ENCODE measurements around the gene CDH13. TPM values are rescaled to one million over a fixed set of nuclear protein-coding genes. Genes with fewer than 3 reads are reported as not detected.

The CDH13 gene
- total RNA-seq, 1 experiment from 2014 or later, result 34.5 TPM

GRCh38 chr16:82634955-82635610, 8.3 kb downstream of the CDH13 start:
- H3K27me3 ChIP-seq, result no peaks in the 10 kb centered on the region
- no peaks in the 10 kb centered on the region for H3K9me3 ChIP-seq (replicated peaks)
- no peak for DNase-seq
- no peaks in the 10 kb centered on the region; the same call in 1 of the 2 replicates for H3K36me3 ChIP-seq
- no peak overlapping the region for H3K4me3 ChIP-seq
- H3K27ac ChIP-seq, result peak overlapping the region; percentile 98
- H3K4me1 ChIP-seq, result peaks cover 31% of the 10 kb centered on the region

DNA sequence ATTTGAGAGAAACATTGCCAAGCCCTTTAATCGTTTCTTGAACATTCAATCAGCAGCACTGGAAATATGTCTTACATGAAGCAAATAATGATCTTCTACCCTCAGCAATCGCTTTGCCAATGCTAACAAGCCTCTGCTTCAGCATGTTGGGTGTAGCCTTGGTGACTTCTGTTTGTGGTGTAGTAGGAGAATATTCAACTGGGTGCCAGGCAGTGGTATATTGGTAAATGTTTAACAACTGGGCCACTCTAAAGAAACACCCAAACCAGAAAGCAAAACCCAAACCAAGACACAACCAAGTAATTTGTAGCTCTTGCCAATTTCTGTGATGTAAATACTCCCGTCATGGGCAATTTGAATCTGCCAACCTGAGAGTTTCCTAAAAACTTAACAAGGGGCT, 9.7 kb downstream of the CDH13 start:
- H3K27ac ChIP-seq, result no peak overlapping the region
- peaks cover 22% of the 10 kb centered on the region for H3K4me1 ChIP-seq

DNA sequence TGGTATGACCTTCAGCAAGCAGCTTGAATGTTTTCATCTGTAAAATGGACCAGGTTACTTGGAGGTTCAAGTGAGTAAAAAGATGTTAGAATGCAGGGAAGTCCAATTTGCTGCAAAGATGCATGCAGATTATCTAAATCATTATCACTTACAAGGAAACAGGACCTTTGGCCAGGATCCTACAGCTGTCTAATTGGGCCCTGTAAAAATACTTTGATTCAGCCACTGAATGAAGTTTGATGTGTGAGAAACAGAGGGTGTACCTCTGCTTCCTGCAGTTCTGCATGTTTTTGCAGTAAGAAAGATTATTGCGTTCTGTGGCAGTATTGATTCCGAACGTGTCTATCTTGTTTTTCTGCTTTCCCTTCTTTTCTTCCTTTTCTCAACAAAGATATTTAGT, 10.2 kb downstream of the CDH13 start:
- no peak for DNase-seq
- Histone ChIP-seq H3K27me3 (no peaks in the 10 kb centered on the region), H3K4me1 (peaks cover 22% of the 10 kb centered on the region), H3K27ac (no peak overlapping the region), H3K4me3 (no peak overlapping the region), H3K36me3 (no peaks in the 10 kb centered on the region; the same call in 1 of the 2 replicates), H3K9me3 (replicated peaks) (no peaks in the 10 kb centered on the region)

More for the DNA sequence above, 9.7 kb downstream of the CDH13 start:
- DNase-seq, result no peak
- Histone ChIP-seq H3K27me3 (no peaks in the 10 kb centered on the region), H3K36me3 (no peaks in the 10 kb centered on the region; the same call in 1 of the 2 replicates), H3K4me3 (no peak overlapping the region), H3K9me3 (replicated peaks) (no peaks in the 10 kb centered on the region)

GRCh38 chr16:82638095-82638798, 11.5 kb downstream of the CDH13 start:
- Histone ChIP-seq H3K36me3 (no peaks in the 10 kb centered on the region; the same call in 1 of the 2 replicates), H3K4me1 (peaks cover 29% of the 10 kb centered on the region), H3K27me3 (no peaks in the 10 kb centered on the region), H3K9me3 (replicated peaks) (no peaks in the 10 kb centered on the region), H3K4me3 (no peak overlapping the region), H3K27ac (no peak overlapping the region)
- no peak for DNase-seq

GRCh38 chr16:82639263-82639662, 12.5 kb downstream of the CDH13 start:
- Histone ChIP-seq H3K4me1 (peaks cover 25% of the 10 kb centered on the region), H3K27me3 (no peaks in the 10 kb centered on the region), H3K9me3 (replicated peaks) (no peaks in the 10 kb centered on the region), H3K36me3 (no peaks in the 10 kb centered on the region; the same call in 1 of the 2 replicates), H3K27ac (no peak overlapping the region), H3K4me3 (no peak overlapping the region)
- DNase-seq, result no peak

GRCh38 chr16:82639666-82640336, 13.0 kb downstream of the CDH13 start:
- peak in 1 of 2 experiments; percentile 40 for DNase-seq
- no peaks in the 10 kb centered on the region for H3K27me3 ChIP-seq
- no peak overlapping the region for H3K4me3 ChIP-seq
- peaks cover 20% of the 10 kb centered on the region for H3K4me1 ChIP-seq
- H3K36me3 ChIP-seq, result no peaks in the 10 kb centered on the region; the same call in 1 of the 2 replicates
- no peak overlapping the region for H3K27ac ChIP-seq
- no peaks in the 10 kb centered on the region for H3K9me3 ChIP-seq (replicated peaks)

GRCh38 chr16:82641336-82641984, 14.7 kb downstream of the CDH13 start:
- Histone ChIP-seq H3K4me1 (peaks cover 13% of the 10 kb centered on the region), H3K9me3 (replicated peaks) (no peaks in the 10 kb centered on the region), H3K27ac (no peak overlapping the region), H3K27me3 (no peaks in the 10 kb centered on the region), H3K4me3 (no peak overlapping the region), H3K36me3 (no peaks in the 10 kb centered on the region; the same call in 1 of the 2 replicates)
- DNase-seq, result no peak

- Histone ChIP-seq H3K27me3 (no peaks in the 10 kb centered on the region), H3K36me3 (no peaks in the 10 kb centered on the region; the same call in 1 of the 2 replicates), H3K4me1 (peaks cover 13% of the 10 kb centered on the region), H3K9me3 (replicated peaks) (no peaks in the 10 kb centered on the region), H3K4me3 (no peak overlapping the region), H3K27ac (peak overlapping the region; percentile 27; the same call in 1 of the 2 replicates)
- DNase-seq, result peak; percentile 32 to 68
These were observed 16.4 kb downstream of the CDH13 start for GRCh38 chr16:82643136-82643535.

GRCh38 chr16:82643936-82644630, 17.3 kb downstream of the CDH13 start:
- Histone ChIP-seq H3K4me3 (no peak overlapping the region), H3K36me3 (no peaks in the 10 kb centered on the region; the same call in 1 of the 2 replicates), H3K27ac (no peak overlapping the region), H3K27me3 (no peaks in the 10 kb centered on the region), H3K4me1 (peaks cover 13% of the 10 kb centered on the region), H3K9me3 (replicated peaks) (no peaks in the 10 kb centered on the region)
- DNase-seq, result no peak

DNA sequence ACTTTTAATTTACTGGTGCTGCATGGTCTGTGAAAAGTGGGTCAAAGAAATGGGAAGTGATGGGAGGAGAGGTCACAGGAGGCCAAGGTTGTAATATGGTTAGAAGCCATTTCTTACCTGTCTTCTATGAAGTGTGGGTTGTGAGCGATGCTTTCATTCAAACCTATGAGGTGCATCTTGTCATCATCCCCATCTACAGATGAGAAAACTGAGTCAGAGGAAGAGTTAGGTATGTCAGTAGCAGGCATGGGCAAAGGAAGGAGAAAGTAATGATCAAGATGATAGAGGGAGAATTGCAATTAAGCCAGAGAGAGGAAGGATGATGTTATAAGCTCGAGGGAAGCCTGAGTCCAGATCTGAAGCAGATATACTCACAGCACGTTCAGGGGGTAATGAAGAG, 19.7 kb downstream of the CDH13 start:
- H3K4me3 ChIP-seq, result no peak overlapping the region
- no peaks in the 10 kb centered on the region for H3K27me3 ChIP-seq
- H3K9me3 ChIP-seq (replicated peaks), result no peaks in the 10 kb centered on the region
- no peaks in the 10 kb centered on the region for H3K36me3 ChIP-seq
- H3K4me1 ChIP-seq, result peaks cover 13% of the 10 kb centered on the region
- DNase-seq, result no peak
- H3K27ac ChIP-seq, result no peak overlapping the region

- Histone ChIP-seq H3K4me1 (peaks cover 23% of the 10 kb centered on the region), H3K36me3 (no peaks in the 10 kb centered on the region), H3K9me3 (replicated peaks) (no peaks in the 10 kb centered on the region), H3K27ac (no peak overlapping the region), H3K27me3 (no peaks in the 10 kb centered on the region), H3K4me3 (no peak overlapping the region)
- DNase-seq, result no peak
These were observed 23.0 kb downstream of the CDH13 start for GRCh38 chr16:82649766-82650165.

- H3K27me3 ChIP-seq, result no peaks in the 10 kb centered on the region
- no peak overlapping the region for H3K27ac ChIP-seq
- peaks cover 33% of the 10 kb centered on the region for H3K4me1 ChIP-seq
- no peaks in the 10 kb centered on the region for H3K9me3 ChIP-seq (replicated peaks)
- no peaks in the 10 kb centered on the region for H3K36me3 ChIP-seq
- DNase-seq, result no peak
- no peak overlapping the region for H3K4me3 ChIP-seq
These were observed 24.0 kb downstream of the CDH13 start for GRCh38 chr16:82650804-82651203.

DNA sequence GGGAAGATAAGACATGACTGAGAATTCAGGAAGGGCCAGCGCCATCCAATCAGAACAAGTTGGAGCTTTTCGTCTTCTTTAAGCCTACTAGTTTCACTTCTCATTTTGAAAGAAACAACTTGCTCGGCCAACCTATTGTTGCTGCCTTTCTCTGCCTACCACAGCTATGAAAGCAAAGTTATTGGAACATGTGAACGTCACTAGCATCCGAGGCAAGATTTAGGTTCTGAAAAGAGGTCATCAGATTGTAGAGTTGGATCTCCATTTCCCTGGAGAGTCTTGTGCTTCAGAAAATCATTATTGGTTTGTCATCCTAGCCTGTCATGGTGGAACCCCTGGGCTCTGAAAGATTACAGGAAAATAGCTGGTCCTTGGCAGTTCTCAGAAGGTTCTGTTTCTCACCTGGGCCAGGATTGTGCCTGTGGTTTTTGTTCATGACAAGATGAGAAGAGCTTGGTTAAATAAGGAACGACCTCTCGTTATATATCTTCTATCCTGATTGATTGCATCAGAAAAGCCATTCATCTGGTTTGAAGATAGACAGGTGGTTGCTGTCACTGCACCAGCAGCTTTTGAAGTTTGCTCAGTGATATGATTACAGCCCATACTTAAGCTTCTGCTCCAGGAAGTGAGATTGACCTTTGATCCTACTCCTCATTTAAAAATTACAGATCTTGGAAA, 25.3 kb downstream of the CDH13 start:
- H3K9me3 ChIP-seq (replicated peaks), result no peaks in the 10 kb centered on the region
- H3K27me3 ChIP-seq, result no peaks in the 10 kb centered on the region
- H3K4me3 ChIP-seq, result no peak overlapping the region
- H3K36me3 ChIP-seq, result no peaks in the 10 kb centered on the region
- H3K27ac ChIP-seq, result no peak overlapping the region
- H3K4me1 ChIP-seq, result peaks cover 34% of the 10 kb centered on the region
- DNase-seq, result no peak

- no peaks in the 10 kb centered on the region for H3K27me3 ChIP-seq
- no peak overlapping the region for H3K4me3 ChIP-seq
- DNase-seq, result no peak
- no peaks in the 10 kb centered on the region for H3K9me3 ChIP-seq (replicated peaks)
- peak overlapping the region; percentile 81 for H3K27ac ChIP-seq
- no peaks in the 10 kb centered on the region for H3K36me3 ChIP-seq
- peaks cover 34% of the 10 kb centered on the region for H3K4me1 ChIP-seq
These were observed 26.1 kb downstream of the CDH13 start for GRCh38 chr16:82652826-82653225.

Data from SJCRH30 (cell line).